GM13976 (cell line): ENCODE measurements around the gene BMF.

Experiments used
- DNase-seq: peaks from one replicate; pipeline ENCODE4 v3.0.0; 2012; ENCODE audit warnings: low spot score
- CTCF ChIP-seq: IDR thresholded peaks from 2 replicates; pipeline ENCODE4 v1.5.1; 2012; ENCODE audit warnings: borderline replicate concordance, mild to moderate bottlenecking; ENCODE audit not compliant: insufficient read depth; ENCODE audit errors: extremely low read depth, missing control alignments, control extremely low read depth
- in situ Hi-C: fragments of 300-500 bp; cut with MboI; formaldehyde crosslinking; loops from one replicate; pipeline ENCODE4 v1.12.0; 2022; ENCODE audit warnings: low sequenced_read_pairs, mixed read lengths, inconsistent platforms; ENCODE audit not compliant: unreplicated experiment

BMF gene

GRCh38 chr15:40042791-40043320, 65.8 kb downstream of the BMF start:
- in situ Hi-C loops: loop anchor here (25.0 kb wide), 1 partner anchor 169 kb away; no protein-coding TSS in a partner anchor
- DNase-seq: no peak
- no peak for TF ChIP-seq CTCF

GRCh38 chr15:40040770-40041169, 67.9 kb downstream of the BMF start:
- DNase-seq: no peak
- TF ChIP-seq CTCF: no peak
- in situ Hi-C loops: loop anchor here (25.0 kb wide), 1 partner anchor 172 kb away; no protein-coding TSS in a partner anchor

GRCh38 chr15:40040293-40040635, 68.4 kb downstream of the BMF start:
- no peak for TF ChIP-seq CTCF
- no peak for DNase-seq
- in situ Hi-C loops: loop anchor here (25.0 kb wide), 1 partner anchor 172 kb away; no protein-coding TSS in a partner anchor

DNA sequence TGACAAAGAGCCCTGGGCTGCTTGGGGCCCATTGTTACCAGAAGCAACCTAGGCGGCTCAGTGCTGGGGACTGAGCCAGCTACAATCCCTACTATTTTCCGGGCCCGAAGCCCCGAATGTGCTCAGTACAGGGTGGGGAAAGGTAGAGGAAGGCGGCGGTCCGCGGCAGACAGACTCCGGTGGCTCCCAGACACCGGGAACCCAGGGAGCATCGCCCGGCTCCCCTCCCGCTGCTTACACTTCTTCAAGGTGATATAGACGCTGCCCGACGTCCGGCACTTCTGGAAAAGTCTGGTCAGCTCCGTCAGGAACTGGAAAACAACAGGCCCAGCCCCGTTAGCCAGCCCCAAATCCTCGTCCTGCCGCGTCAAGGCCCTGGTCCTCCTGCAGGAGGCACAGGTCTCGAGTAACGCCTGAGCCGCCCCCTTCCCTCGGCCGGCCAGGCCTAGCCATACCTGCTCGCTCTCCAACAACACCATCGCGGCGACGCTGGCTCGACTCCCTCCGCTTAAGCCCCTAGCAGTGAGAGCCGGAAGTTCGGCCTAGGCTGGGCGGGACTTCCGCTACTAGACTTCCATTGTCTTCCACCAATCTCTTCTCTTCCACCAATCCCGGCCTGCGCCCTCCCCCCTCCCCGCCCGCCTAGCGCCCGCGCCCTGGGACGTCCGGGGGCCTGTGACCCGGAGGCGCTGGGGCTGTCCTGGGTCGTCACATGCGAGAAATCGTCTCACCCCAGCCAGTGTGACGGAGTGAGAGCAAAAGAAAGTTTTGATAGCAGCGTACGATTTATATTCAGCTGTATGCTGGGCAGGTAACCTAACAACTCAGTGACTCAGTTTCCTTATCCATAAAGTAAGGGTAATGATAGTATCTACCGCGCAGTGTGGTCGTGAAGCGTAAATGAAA, 69.8 kb downstream of the BMF start, which contains the start of gene SRP14:
Gene SRP14, minus strand, starts transcription at position 544 of the 906 bp plus-strand sequence. Its CDS starts 65 bp downstream, at position 479.
- peak; percentile 96 for DNase-seq
- in situ Hi-C loops: loop anchor here (25.0 kb wide), 1 partner anchor 173 kb away; no protein-coding TSS in a partner anchor
- no peak for TF ChIP-seq CTCF

DNA sequence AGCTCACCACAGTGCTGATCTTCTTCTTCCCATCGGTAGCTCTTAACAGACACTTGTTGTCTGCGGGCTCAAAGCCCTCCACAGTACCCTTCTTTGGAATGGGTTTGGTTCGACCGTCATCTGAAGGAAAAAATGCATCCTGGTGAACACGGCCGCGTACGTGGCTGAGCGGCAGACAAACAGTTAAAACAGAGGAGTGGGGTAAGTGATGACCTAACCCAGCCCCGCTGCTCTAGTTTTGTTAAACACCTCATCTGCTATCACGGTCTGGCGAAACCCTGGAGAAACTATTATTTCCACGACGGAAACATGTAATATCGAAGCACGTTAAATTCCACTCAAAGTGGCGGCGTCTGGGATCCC, 70.4 kb downstream of the BMF start:
- DNase-seq: no peak
- in situ Hi-C loops: loop anchor here (25.0 kb wide), 1 partner anchor 174 kb away; no protein-coding TSS in a partner anchor

More for the DNA sequence above, 70.4 kb downstream of the BMF start:
- no peak for TF ChIP-seq CTCF
